ENCODE measurements around the gene ANKRD18B. TPM values are rescaled to one million over a fixed set of nuclear protein-coding genes. Genes with fewer than 3 reads are reported as not detected.
A peak's percentile ranks its signal among the peaks of the same experiment; 100 is the strongest.
"Not testable (repeated sequence)": the region's sequence is repeated elsewhere in the genome, so short reads cannot be mapped to it uniquely, and the experiment has no call there.

Gene ANKRD18B
- total RNA-seq, 1 experiment from 2014 or later = 5.4 TPM

- no peak overlapping the region; the same call in 1 of the 2 replicates for H3K27ac ChIP-seq (ENCODE audit: low read length)
- ChIA-PET CTCF (interaction anchor here (0.7 to 1.0 kb wide), 3 partner anchors 17 to 100 kb away, joined by 3 to 7 read pairs (median 4); no protein-coding TSS in a partner anchor), POLR2A (ENCODE audit: unreplicated experiment) (interaction anchor here (0.7 to 0.9 kb wide), 3 partner anchors 51 to 475 kb away, joined by 8 to 17 read pairs (median 9); no protein-coding TSS in a partner anchor)
- peak overlapping the region; percentile 77 for H3K4me3 ChIP-seq (ENCODE audit: low read length)
- H3F3A ChIP-seq (ENCODE audit: low read length, unreplicated experiment) = no peaks in the 10 kb centered on the region
- DNase-seq (peak; percentile 17), ATAC-seq (peak; percentile 39)
- H3K36me3 ChIP-seq (ENCODE audit: low read depth, low read length) = no peaks in the 10 kb centered on the region
- TF ChIP-seq EZH2 (IDR thresholded peaks at IDR 0.05; ENCODE audit: low read length, unreplicated experiment) (no peak), CTCF (conservative IDR thresholded peaks at IDR 0.05; ENCODE audit: low read depth, low read length) (no peak), EZH2phosphoT487 (IDR thresholded peaks at IDR 0.05; ENCODE audit: borderline replicate concordance, low read length) (no peak)
- peak overlapping the region; percentile 72 for H3K9ac ChIP-seq (ENCODE audit: low read length)
- H3K79me2 ChIP-seq (ENCODE audit: low read length) = peaks cover 13% of the 10 kb centered on the region
- no peaks in the 10 kb centered on the region for H4K20me1 ChIP-seq (ENCODE audit: low read length)
- H2AFZ ChIP-seq (ENCODE audit: low read length) = peak overlapping the region; percentile 78
- intact Hi-C loops (cut with micrococcal nuclease) = no loop called here
- peak overlapping the region; percentile 76 for H3K4me2 ChIP-seq (ENCODE audit: low read length)
- H3K27me3 ChIP-seq (ENCODE audit: low read length) = no peaks in the 10 kb centered on the region
- no peaks in the 10 kb centered on the region; the same call in 1 of the 2 replicates for H3K4me1 ChIP-seq (ENCODE audit: insufficient read depth, low read length)
- H3K9me2 ChIP-seq (replicated peaks; ENCODE audit: low read length) = no peaks in the 10 kb centered on the region
- H3K9me3 ChIP-seq (ENCODE audit: low read length) = no peaks in the 10 kb centered on the region
- TSS peak; percentile 60 for BruUV-seq (replicated peaks)
These were observed 376 bp downstream of the ANKRD18B start for GRCh38 chr9:33524306-33524947.

- H4K20me1 ChIP-seq (ENCODE audit: low read length); H3K9me3 ChIP-seq (ENCODE audit: low read length); H3K27me3 ChIP-seq (ENCODE audit: low read length); CTCF ChIA-PET; ATAC-seq; BruUV-seq (replicated peaks); DNase-seq; H3K27ac ChIP-seq (ENCODE audit: low read length); intact Hi-C loops (cut with micrococcal nuclease); H2AFZ ChIP-seq (ENCODE audit: low read length); H3K9me2 ChIP-seq (replicated peaks; ENCODE audit: low read length); H3K9ac ChIP-seq (ENCODE audit: low read length); H3K4me2 ChIP-seq (ENCODE audit: low read length); H3K4me3 ChIP-seq (ENCODE audit: low read length); POLR2A ChIA-PET (ENCODE audit: unreplicated experiment); H3F3A ChIP-seq (ENCODE audit: low read length, unreplicated experiment); H3K36me3 ChIP-seq (ENCODE audit: low read depth, low read length); H3K4me1 ChIP-seq (ENCODE audit: insufficient read depth, low read length): not testable (repeated sequence)
- H3K79me2 ChIP-seq (ENCODE audit: low read length) = peaks cover 13% of the 10 kb centered on the region
These were observed 4.0 kb downstream of the ANKRD18B start for GRCh38 chr9:33528069-33528468.

GRCh38 chr9:33533958-33534357 lies 9.9 kb downstream of the ANKRD18B start:
- H3K36me3 ChIP-seq (ENCODE audit: low read depth, low read length); BruUV-seq (replicated peaks); H3K9me3 ChIP-seq (ENCODE audit: low read length); H2AFZ ChIP-seq (ENCODE audit: low read length); H3F3A ChIP-seq (ENCODE audit: low read length, unreplicated experiment); H3K9ac ChIP-seq (ENCODE audit: low read length); DNase-seq; ATAC-seq; intact Hi-C loops (cut with micrococcal nuclease); H3K4me1 ChIP-seq (ENCODE audit: insufficient read depth, low read length); H3K4me2 ChIP-seq (ENCODE audit: low read length); H3K27me3 ChIP-seq (ENCODE audit: low read length); H4K20me1 ChIP-seq (ENCODE audit: low read length); H3K27ac ChIP-seq (ENCODE audit: low read length); H3K4me3 ChIP-seq (ENCODE audit: low read length); H3K9me2 ChIP-seq (replicated peaks; ENCODE audit: low read length); CTCF ChIA-PET; H3K79me2 ChIP-seq (ENCODE audit: low read length); POLR2A ChIA-PET (ENCODE audit: unreplicated experiment): not testable (repeated sequence)

GRCh38 chr9:33535541-33535940 lies 11.5 kb downstream of the ANKRD18B start:
- no peak for ATAC-seq
- CTCF ChIA-PET = no interaction called here
- intact Hi-C loops (cut with micrococcal nuclease) = no loop called here

More at GRCh38 chr9:33535541-33535940, 11.5 kb downstream of the ANKRD18B start:
- Histone ChIP-seq H3K4me2 (ENCODE audit: low read length) (no peak overlapping the region), H3K4me3 (ENCODE audit: low read length) (no peak overlapping the region), H3F3A (ENCODE audit: low read length, unreplicated experiment) (no peaks in the 10 kb centered on the region), H3K36me3 (ENCODE audit: low read depth, low read length) (no peaks in the 10 kb centered on the region), H3K27ac (ENCODE audit: low read length) (no peak overlapping the region), H3K79me2 (ENCODE audit: low read length) (no peaks in the 10 kb centered on the region), H3K9me2 (replicated peaks; ENCODE audit: low read length) (no peaks in the 10 kb centered on the region), H3K4me1 (ENCODE audit: insufficient read depth, low read length) (no peaks in the 10 kb centered on the region), H2AFZ (ENCODE audit: low read length) (no peak overlapping the region), H3K9me3 (ENCODE audit: low read length) (no peaks in the 10 kb centered on the region), H3K27me3 (ENCODE audit: low read length) (no peaks in the 10 kb centered on the region), H3K9ac (ENCODE audit: low read length) (no peak overlapping the region), H4K20me1 (ENCODE audit: low read length) (no peaks in the 10 kb centered on the region)
- no TSS peak for BruUV-seq (replicated peaks)
- POLR2A ChIA-PET (ENCODE audit: unreplicated experiment) = no interaction called here
- TF ChIP-seq CTCF (conservative IDR thresholded peaks at IDR 0.05; ENCODE audit: low read depth, low read length) (no peak), EZH2 (IDR thresholded peaks at IDR 0.05; ENCODE audit: low read length, unreplicated experiment) (no peak), EZH2phosphoT487 (IDR thresholded peaks at IDR 0.05; ENCODE audit: borderline replicate concordance, low read length) (no peak)
- DNase-seq = no peak
